COLO668 (cell line): ENCODE measurements around the gene FGGY.

Experiments
- DNase-seq: peaks from one replicate; lab custom pipeline; 2025; ENCODE audit not compliant: unreplicated experiment; lab: John Stamatoyannopoulos, UW

FGGY gene

GRCh38 chr1:59750328-59751003 lies 453.6 kb downstream of the FGGY start:
- DNase-seq = no peak

DNA sequence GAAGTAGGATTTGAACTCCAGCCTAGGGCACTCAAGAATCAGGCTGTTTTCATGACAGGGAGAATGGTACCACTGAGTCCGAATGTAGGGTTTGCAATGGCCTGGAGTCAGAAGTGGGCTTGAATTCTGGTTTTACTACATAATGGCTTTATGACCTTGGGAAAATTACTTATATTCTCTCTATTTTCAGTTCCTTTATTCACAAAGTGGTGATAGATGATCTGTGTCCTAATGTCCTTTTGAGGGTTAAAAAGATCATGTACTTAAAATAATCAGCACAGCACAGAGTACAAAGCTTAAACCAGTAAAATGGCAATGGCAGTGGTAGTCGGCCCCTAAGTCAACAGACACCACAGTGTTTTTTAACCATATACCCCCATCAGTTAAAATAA lies 454.1 kb downstream of the FGGY start:
- DNase-seq = no peak

- no peak for DNase-seq
Measured at GRCh38 chr1:59751801-59752200, 454.9 kb downstream of the FGGY start.

GRCh38 chr1:59752556-59753414 lies 455.9 kb downstream of the FGGY start:
- no peak for DNase-seq

DNA sequence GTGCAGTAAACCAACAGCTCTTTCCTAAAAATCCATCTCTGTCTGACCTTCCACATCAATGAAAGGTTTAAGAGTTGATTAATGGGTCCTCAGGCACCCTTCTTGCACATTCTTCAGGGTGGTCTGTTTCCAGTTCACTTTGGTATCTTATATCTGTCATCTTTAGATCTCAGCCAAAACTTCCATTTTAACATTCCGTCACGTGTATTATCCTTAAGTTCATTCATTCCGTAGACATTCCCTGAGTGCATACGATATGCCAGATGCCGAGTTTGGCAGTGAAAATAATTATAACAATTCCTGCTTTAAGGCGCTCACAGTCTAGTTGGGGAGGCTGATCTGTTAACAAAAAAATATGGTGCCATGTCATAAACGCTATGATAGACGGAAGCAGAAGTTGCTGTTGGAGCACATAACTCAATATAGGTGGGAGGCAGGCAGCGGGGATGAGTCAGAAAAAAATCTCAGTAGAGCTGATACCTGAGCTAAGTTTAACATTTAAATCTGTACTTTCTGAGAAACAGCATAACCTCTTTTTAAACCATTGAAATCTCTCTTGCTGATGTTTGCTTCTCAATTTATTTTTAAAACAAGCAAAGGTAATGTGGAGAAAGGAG lies 458.3 kb downstream of the FGGY start:
- DNase-seq = no peak

GRCh38 chr1:59757197-59757747 lies 460.4 kb downstream of the FGGY start:
- DNase-seq = no peak

- peak; percentile 87 for DNase-seq
Measured at GRCh38 chr1:59759156-59759925, 462.4 kb downstream of the FGGY start.

- no peak for DNase-seq
Measured at GRCh38 chr1:59761443-59761842, 464.5 kb downstream of the FGGY start.

DNA sequence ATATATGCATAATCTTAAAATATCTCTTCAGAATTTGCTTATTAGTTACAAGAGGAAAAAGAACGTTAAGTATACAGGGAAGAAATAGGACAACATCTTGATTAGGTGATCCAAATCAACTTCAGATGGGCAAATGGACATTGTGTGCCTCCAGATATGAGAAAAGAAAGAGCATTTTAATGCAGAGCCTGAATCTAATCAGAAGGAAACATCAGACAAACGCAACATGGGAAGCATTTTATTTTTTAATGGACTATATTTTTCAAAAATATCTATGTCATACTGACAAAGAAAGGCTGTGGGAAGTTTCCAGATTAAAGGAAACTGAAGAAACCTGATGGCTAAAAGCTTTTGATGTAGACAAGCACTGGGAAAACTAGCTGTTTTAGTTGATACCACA lies 466.5 kb downstream of the FGGY start:
- DNase-seq = no peak

DNA sequence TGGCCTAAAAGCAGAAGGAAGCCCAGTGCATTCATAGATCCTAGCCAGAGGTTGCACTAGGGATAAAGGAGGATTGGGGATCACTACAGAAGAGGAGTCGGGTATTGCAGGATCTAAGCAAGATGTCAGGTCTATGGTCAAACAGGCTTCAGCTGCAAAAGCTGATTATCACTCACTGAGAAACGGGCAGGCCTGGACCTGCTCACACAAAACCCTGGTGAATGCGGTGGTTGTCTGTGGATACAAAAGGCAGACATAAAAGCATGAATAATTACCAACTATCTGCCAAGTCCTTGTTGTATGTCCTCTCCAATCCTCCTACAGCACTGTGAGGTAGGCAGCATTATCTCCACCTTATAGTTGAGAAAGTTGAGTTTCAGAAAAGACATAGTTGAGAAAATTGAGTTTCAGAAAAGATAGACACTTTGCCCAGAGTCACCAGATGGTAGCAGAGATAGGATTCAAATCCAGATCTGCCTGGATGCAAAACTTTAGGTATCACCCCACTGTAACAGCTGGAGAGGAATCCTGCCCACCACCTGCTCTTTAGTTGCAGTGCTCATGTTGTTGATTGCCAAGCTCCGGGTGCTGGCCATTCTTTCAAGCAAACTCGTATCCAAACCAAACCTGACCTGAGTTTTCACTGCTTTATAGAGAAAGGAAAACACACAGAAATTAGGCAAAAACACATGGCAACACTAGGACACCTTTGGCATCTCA lies 468.3 kb downstream of the FGGY start:
- peak; percentile 78 for DNase-seq

DNA sequence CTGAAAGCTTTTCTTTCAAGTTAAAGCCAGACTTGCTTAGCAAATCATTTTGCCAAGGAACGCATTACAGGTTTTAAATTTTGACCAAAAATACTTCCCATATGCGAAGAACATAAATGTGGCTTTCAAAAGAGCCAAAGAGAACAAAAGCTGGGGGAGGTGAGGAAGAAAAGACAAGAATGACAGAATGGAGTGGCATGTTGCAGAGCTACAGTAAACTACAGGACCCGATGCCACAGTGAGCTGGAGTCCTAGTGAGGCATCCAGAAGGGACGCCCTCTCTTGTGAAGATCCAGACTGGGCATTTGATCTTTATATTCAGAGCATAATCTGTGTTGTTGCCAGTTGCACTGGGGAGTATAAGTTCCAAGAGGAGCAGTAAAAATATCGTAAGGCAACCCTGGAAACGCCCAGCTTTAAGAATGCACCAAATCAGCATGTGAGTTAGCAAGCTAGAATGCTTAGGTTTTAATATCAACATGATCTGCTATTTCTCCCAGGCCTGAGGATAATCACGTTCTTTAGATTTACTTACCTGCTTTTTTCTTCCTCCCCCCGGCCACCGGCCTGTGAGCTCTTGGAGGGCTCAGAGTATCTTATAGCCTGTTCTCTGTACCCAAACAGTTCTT lies 469.4 kb downstream of the FGGY start:
- no peak for DNase-seq

DNA sequence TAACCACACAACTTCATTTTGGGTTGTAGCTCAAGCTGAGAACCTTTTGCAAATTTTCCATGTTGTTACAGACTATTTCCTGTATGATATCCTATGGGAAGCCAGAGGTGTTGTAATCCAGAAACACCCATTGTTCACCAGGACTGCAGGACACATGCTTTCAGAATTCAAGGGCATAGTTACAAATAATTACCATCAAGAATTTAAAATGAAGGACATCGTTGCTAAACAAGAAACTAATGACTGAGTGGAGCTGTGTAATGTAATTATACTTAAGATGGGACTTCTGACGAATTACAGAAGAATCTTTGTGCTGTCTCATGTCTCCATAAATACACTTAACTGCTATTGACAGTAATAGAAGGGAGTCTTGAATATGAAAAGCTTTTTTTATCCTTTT lies 470.2 kb downstream of the FGGY start:
- no peak for DNase-seq

DNA sequence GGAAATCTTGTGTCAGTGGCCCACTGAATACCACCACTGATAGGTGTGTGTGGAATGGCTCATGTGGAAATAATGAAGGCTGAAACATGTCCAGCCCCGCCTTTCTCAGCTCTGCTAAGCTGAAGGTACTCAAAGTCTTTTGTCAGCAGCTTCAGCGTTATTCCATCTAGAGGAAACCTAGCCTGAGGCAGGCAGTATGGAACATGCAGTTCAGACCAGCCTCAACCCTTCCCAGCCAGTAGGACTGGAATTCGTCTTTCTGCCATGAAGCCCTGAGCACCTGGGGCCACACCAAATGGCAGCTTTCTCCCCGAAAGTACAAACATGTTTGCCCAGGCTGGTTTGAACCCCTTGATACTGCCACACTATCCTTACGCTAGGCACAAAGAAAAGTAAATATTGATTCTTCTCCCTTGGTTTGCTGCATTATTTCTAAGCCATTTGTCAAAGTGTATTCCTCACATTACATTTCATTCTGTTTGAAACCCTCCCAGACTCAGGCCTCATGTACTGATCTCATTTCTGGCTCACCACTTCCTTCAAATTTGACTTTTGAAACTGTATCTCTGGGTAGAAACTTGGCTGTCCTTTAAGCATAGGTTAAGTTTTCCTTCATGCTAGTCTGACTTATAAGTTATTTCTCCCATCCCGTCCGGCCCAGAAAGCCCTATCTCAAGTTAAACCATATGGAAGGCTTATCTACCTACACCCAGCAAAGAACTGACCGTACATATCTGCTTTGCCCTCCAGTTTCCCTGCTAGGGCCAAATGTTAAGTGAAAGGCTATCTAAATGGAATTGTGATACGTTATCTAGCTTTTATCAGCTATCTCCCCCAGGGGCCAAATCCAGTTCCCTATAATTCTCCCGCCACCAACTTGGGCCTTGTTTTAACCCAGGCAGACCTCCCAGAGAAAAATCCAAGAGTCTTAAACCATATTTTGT lies 472.2 kb downstream of the FGGY start:
- DNase-seq = peak; percentile 80

DNA sequence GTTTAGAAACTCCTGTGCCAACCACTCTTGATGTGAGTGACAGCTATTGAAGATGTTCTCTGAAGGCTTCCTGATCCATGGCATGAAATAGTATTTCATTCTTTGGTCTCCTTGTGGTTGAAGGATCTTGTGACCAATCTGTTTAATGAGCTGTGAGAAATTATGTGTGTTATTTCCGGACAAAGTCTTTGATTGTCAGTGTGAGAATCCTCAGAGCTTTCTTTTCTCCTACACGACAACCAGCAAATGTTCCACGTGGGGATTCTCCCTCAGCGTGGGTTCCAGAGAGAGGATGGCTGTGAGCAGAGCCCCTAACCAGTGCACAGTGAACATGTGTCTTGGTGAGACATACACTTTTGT lies 472.8 kb downstream of the FGGY start:
- DNase-seq = no peak

DNA sequence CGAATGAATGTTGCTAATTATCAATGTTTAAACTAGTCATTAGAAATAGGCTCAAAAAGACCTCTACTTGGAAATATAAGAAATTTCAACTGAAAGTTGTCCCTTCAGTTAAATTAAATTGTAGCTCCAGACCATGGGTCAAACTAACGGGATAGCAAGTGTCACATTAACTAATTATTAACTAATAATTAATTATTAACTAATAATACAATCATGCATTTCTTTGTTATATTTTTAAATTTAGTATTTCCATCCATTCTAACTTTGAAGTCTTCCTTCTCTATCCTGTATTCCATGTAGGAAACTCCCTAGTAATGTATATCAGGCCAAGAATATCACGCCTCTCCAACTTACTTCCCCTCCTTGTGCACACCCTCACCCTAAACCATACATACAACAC lies 474.5 kb downstream of the FGGY start:
- DNase-seq = no peak

DNA sequence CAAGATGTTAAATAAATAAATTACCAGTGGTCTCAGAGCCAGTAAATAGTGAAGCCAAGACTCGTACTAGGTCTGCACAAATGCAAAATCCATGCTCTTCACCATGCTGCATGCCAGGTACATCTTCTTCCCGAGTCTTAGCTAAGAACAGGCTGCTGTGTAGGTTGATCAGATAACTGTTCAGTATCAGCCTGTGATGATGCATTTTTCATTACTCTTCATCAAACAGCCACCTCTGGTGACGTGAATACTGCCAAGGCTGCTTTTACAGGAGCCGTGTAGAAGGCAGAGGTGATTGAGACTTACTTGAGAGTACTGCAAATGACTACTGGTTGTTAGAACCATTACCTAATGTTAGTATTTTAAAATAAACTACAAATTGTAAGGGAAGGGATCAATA lies 478.6 kb downstream of the FGGY start:
- DNase-seq = no peak

DNA sequence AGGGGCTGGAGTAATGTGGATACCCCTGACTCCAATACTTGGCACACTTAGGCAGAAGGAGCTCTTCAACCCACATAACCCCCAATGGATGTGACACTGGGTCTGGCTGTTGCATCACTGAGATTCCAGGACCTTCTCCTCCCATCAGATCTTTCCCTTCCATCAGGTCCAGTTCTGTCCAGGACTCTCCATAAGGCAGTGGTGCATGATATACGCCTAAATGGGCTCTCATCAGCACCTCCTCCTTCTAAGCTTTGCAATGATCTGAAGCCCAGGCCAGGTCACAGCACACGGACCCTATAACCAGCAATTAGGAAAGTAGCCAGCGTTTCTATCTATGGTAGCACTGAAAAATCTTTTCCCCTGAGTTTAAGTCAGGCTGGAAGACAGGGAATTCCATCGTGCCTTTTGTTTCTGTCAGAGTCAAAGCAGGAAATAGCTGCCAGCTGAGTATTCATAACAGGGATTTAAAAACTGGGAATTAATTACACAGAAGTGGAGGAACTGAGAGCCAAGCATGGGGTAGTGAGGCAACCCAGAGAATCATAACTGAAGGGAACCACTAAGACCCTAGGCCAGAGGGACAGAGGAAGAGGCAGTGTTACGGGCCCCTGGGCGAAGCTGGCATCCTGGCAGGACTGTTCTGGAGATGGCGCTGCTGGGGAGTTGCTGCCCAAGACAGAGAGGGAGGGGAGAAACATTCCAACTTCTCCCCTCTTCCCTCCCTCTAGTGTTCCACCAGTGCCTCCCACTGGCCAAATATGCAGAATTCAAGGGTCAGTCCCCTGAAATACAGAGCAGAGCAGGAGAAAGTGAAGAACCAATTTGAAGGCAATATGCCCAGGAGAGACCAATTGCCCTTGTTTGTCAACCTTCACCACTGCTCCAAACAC lies 480.3 kb downstream of the FGGY start:
- no peak for DNase-seq

GRCh38 chr1:59779949-59780348 lies 483.1 kb downstream of the FGGY start:
- peak; percentile 32 for DNase-seq
